NCI-H1105 (cell line): Measurements from ENCODE around the gene MALL.
"Not testable (repeated sequence)": the region's sequence is repeated elsewhere in the genome, so short reads cannot be mapped to it uniquely, and the experiment has no call there.

Experiments used
- DNase-seq: peaks from one replicate; lab custom pipeline; 2025; lab: John Stamatoyannopoulos, UW

The MALL gene

DNA sequence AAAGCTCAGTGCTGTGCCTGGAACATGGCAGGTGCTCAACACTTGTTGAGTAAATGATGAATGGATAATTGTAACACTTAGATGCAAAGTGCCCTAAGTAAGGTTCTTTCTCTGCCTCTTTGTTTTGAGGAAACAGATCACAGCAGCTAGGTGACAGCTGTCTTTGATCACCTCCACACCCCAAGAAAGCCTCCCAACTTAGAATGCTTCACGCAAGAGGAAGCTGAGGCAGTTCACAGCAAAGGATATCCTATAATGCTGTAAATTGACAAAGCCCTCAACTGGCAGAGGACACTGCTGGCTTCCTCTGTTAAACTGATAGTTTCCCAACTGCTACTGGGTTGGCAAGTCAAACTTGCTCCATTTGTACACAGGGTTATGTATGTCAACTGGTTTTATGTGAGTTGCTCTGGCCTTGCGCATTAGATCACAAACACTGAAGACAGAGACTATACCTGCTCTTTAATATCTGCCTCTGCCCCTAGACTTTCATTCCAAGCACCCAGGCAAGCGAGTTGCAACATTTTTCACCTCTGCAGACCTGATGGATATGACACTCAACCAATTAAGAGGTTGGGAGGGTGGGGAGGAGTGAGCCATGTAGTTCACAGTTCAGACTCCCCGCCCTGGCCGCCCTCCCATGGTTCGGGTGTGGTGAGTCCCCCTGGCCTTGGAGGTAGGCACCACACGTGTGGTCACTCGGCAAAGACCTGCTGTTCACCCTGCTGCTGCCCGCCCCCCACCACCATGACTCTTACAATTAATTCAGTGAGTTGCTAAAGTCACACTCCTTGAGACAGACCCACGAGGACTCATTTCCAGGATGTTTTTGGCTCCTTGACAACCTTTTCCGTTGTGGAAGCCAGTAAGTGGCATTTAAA, 4.8 kb upstream of the MALL start:
- no peak for DNase-seq

DNA sequence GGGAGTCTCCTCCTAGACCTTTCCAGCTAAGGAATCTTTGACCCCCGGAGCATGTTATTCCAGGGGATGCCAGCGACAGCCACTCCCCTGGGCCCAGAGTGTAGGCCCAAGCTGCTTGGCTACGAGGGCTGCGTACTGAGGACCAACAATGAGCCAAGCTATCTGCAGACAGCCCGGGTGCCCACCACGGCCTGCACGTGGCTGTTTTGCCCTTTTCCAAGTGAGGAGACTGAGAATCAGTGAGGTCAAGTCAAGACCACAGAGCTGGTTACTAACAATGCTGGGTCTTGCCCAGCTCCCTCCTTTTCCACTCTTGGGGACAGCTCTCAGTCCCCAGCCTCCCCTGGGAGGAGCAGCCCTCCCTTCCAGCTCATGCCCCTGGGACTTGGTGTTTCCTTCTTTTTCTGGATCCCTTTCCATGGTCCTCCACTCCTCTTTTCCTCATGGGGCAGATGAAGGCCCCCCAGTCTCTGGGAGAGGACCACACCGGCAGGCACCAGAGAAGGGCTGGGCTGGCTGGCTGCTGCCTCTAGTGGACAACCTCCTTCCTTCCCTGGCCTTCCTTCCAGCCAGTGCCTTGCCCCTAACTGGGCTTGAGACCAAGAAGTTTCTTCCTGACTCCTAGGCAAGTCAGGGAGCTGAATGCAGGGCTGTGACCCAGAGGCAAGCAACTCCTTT, 550 bp upstream of the MALL start:
- DNase-seq = no peak

DNA sequence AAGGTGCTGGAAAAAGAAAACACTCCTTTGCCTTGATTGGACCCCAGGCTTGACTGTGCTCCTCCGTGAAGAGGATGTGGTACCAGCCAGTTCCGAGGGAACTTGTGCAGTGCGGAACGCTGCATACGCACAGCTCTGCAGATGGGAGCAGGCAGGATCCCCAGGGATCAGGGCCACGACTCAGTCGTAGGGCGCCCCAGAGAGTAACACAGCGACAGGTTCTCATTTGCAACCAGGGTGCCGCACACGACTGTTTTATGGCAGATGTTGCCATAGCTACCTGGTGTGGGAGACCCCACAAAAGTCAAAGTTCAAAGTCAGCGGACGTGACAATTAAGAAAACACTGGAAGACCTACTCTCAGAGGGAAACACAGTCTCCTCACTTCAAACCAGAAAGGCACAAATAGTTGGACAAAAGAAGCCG, 779 bp downstream of the MALL start:
- DNase-seq = no peak

DNA sequence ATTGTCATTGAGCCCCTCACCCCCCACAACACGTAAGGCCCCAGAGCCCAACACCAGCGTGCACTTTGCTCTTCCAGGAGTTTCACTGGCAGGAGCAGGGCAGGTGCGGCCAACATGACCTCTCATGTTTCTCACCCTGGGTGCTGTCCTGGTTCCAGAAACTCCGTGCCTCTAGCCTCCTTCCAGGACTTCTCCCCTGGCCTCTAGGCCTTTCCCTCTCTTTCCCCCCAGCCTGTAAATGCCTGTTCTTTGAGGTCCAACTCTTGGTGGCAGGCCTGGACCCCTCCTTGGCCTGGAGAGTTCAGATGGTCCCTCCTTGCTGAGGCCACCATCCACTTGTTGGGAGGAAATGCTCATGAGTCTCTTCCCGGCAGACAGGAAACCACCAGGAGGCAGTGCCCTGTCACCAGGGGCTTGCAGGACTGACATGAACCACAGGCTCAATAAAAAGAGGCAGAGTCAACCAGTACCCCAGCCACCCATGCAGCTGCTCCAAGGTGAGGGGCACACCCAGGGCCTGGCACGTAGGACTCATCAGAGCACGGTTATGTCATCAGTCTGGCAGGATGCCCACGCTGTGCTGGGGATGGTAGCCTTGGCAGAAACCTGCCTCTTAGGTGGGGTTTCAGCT, 1.5 kb downstream of the MALL start:
- no peak for DNase-seq

DNA sequence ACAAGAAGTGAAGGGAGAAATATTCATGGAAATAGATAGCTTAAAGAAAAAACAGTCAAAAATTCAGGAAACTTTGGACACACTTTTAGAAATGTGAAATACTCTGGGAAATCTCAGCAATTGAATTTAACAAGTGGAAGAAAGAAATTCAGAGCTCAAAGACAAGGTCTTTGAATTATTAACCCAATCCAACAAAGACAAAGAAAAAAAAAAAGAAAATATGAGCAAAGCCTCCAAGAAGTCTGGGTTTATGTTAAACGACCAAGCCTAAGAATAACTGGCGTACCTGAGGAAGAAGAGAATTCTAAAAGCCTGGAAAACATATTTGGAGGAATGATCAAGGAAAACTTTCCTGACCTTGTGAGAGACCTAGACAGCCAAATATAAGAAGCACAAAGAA, 7.3 kb downstream of the MALL start:
- not testable (repeated sequence) for DNase-seq

DNA sequence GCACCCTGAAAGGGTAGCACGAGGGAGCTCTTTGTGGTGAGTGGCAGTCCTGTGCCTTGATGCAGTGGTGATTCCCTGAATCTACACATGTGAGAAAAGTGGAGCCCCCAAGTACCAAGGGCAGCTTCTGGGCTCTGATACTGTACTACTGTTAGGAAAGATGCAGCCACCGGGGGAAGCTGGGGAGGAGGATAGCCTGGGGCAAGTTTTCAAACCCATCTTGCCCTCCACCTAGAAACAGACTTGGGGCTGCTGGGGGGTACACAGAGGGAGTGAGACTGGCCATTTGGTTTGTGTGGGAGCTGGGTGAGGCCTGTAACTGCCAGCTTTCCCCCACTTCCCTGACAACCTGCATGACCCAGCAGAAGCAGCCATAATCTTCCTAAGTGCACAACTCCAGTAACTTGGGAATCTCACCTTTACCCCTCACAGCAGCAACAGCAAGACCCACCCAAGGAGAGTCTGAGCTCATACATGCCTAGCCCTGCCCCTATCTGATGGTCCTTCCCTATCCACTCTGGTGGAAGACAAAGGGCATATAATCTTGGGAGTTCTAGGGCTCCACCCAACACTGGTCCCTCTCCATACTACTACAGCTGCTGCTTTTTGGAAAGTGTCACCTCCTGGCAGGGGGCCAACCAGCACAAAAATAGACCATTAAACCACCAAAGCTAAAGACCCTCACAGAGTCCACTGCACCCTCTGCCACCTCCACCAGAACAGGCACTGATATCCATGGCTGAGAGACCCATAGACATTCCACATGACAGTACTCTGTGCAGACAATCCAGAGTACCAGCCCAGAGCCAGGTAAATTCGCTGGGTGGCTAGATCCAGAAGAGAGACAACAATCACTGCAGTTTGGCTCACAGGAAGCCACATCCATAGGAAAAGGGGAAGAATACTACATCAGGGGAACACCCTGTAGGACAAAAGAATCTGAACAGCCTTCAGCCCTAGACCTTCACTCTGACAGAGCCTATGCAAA, 8.2 kb downstream of the MALL start:
- DNase-seq = no peak

DNA sequence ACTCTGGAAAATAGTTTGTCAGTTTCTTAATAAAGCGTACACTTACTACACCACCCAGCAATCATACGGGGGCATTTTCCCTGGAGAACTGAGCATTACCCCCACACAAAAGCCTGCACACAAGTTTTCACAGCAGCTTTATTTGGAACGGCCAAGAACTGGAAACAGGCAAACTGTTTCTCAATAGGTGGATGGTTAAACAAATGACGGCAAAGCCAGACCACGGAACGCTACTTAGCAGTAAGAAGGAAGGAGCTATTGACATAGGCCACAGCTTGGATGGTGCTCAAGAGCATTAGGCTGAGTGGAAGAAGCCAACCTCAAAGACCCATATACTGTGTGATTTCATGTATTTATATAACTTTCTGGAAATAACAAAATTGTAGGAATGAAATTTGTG, 9.0 kb downstream of the MALL start:
- no peak for DNase-seq

DNA sequence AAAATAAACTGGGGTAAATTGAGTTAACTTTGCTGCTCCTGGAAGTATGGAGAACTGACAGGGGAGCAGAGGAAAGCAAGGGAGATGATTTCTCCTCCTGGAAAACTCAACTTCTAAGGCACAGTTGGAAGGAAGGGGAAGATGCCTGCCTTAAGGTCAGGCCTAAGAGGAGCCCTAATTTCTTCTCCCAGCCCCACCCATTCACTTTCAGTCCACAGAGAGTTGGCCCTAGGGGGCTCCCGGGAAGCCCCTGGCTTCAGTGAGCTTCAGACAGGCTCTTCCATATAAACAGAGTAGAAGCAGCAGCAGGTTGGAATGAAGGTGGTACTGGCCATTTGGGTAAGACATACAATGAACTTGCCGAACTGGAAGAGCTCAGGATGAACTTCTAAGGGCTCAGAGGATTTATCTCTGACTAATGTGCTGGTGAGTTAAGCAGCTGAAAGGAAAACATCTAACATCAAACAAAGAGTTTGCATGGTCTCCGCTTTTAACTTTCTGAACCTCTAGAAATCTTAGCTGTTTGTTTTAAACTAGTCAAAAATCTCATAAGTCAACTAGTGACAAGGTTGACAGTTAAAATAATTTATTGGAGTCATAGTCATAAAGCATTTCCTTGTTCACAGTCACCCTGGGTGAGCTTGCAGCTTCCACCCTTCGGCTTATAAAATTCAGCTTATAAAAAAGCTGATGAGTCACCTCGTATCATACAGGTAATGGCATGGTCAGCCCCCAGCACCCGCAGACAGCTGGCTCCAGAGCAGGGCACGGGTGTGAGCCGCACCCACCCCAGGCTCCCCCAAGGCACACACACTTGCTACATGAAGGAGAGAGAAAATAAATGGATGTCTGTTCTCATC, 9.8 kb downstream of the MALL start:
- no peak for DNase-seq

DNA sequence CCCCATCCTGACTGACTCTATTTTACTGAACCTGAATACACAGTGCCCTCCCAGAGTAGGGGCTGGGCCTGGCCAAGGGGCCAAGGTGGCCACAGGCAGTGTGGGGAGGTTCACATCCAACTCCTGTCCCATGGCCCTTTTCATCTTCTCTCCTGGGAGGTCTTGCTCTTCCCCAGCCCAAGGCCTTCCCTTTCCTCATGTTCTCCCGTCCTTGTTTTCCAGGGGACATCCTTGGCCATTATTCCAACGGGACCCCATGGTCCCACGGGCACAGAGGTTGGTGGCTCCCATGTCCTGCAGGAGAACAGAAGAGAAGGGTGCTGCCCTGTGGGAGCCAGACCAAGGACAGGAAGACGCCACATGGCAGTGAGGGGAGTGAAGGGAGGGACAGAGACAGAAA, 10.4 kb downstream of the MALL start:
- DNase-seq = no peak

DNA sequence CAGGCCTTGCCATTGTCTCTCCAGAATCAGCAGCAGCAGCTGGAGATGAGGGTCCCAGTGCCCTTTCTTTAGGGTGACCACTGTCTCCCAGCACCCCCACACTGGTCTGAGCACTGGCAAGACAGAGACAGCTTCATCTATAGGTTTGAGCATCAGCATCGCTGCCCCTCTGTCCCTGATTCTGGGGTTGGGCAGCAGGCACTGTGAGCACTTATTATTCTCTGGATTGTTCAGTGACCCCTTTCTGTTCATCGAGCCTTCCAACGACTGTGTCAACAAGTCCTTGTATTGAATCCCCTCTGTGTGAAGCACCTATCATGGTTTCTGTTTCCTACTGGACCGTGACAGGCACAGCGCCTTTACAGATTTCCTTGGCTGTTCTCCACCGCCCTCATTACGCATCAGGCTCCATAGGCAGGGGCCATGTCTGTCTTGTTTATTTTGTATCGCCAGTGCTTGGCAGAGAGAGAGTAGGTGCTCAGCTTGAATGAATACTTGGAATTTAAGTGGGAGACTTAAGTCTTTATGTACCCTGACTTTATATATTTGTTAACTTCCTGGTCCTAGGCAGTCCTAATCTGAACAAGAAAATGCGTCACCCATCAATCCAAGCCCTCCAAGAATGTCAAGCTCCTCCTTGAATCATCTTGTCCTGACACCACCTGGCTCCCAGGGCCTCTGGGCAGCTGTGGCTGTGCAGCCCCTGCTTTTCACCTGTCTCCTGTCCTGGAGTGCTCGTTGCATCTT, 11.4 kb downstream of the MALL start:
- DNase-seq = peak; percentile 35

DNA sequence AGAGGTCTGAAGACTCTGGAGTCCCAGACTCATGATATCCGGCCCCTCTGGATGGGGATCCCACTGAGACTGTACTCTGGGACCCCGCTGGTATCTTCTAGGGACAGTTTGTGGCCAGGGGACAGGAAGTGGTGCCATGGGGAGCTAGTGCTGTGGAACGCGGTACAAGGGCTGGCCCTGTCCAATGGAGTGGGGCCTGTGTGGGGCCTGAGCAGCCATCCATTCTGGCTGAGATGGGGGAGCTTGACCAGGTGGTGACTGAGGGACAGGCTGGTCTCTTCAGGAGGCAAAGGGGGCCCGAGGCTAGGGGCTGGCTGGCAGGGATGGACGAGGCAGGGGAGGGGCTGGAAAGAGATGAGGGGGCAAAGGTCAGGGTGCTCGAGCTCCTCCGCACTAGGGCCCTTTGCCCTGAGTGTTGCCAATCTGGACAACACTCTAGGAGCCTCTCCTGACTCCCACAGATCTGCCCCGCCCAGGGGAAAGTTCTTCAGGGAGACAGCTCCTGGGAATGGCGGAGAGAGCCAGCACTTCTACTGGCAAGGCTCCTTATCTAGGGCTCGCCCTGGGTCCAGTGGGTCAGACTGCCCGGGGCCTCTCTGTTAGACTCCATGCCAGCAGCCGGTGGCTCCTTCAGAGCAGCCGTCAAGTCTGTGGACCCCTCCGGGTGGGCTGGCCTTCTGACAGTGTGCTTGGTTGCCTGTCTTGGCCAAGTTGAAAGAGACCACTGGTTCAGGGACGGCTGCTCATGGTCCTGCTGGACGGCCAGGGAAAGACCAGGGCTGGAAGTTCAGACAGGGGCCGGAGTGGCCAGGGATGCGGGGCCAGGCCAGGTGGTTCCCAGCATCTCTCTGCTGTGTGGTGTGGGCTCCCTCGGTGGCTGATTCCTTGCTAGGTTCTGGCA, 12.3 kb downstream of the MALL start:
- no peak for DNase-seq

DNA sequence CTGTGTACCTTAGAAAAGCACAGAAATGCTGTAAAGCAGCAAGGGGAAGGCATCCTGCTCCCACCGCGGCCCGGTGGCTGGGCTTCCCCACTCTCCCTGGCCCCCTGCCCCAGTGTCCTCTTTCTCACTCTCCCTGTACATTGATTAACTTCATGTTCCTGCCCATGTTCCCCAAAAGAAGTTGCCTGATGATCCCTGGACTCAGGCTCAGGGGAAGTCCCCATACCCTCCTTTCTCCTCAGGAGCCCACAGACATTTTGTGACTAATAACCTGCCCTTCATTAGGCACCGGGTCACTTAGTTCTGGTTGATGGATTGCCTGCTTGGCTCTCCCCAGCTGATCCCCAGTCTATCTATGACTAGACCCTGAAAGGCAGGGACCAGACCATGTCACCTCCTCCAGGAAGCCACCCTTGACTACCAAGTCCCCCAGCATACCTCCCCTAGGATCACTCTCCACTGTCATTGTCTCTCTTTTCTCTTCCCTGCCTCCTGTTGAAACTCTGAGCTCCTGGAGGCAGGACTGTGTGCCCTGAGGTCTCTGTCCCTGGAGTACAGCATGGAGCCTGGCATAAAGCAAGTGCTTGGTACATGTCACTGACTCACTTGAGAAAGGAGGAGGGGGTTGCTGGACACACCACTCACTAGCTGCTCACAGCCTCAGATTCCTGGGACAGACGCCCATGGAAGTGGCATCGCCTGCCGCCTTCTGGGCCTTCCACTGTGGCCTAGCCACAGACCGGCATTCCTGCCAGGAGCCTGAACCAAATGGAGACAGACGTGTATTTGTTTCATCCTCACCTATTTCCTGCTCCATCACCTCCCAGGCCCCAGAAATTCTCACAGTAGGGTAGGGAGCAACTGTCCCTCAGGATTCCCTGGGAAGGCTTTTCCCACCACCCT, 13.5 kb downstream of the MALL start:
- no peak for DNase-seq

DNA sequence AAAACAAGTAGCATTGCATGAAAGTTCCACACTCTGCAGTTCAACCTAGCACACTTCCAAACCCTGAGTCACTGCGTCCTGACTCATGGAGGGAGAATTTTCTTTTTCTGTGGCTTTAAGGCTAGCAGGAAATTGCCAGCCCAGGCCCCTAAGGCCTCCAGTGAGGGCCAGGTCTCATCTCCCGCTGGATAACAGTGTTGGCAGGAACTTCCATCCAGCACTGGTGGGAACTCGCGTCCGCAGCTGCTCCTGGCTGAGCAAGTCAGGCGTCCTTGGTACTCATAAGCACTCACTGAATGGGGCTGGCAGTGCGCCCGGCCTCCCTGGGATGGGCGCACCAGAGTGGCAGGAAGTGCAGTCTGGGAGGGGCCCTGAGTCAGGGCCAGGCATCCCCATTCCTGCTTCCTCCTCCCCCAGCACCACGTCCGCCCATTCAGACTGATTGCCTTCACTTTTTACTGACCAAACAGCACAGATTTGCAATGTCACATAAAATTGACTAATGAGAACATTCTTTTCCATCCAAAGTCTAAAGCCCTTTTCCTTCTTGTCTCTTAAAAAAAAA, 14.3 kb downstream of the MALL start:
- peak; percentile 87 for DNase-seq

DNA sequence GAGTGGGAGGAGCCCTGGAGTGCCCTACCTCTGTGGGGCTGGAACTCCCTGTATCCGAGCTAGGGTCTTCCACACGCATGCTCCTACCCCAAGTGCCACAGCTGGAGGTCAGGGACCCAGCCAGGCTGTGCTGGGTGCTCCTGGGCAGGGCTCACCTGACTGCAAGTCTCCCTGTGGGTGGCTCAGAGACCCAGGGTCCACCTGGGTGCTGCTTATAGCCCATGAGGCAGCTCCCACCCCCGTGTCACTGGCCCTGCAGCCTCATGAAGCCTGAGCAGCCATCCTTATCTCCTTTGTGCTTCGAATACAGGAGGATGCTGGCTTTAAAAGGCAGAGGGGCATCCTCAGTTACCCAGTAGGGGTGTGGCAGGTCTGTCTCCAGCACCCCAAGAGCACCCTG, 14.7 kb downstream of the MALL start:
- not testable (repeated sequence) for DNase-seq

DNA sequence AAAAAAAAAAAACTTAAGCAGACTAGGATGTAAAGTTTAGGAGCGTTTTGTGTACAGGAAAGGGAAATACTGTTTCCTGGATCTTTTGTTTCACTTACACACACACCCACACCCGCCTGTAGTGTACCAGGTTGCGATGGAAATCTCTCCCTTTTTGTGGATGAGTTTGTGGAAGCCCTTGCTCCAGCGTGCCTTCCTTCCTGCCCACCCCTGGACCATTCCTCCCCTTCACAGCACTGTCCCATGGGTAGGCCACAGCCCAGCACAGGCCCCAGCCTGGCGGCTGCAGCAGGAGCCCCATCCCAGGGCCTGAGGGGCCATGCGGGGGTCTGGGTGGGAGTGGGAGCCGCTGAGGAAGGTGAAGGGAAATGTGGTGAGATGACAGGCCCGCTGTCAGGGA, 15.1 kb downstream of the MALL start:
- no peak for DNase-seq

DNA sequence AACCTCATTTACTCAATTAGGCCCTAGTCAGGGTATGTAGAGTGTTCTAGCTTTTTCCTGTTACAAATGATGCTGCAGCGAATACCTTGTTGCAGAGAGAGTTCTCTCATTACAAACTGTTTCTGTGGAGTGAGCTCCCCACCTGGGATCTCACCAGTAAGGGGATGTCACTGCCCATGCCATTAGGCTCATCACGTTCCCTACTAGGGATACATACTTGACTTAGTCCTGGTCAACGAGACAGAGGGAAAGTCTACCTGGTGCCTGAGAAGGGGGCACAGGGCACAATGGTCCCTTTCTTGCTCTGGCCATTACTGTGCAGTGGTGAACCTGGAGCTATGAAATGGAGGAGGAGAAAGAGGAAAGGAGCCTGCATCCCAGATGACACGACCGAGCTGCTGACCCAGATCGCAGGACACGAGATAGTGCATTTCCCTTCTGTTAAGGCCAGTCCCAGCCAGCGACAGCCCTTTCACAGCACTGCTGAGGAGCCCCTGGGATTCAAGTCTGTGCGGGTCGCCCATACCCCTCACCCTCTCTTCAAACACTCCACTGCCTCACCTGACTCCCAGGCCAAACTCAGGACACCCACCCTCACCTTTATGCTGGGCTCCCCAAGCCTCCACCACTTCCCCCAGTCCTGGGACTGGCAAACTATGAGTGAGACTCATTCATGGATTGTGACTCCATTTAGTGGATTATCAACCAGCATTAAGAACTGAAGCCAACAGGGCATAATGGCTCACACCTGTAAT, 16.0 kb downstream of the MALL start:
- no peak for DNase-seq

DNA sequence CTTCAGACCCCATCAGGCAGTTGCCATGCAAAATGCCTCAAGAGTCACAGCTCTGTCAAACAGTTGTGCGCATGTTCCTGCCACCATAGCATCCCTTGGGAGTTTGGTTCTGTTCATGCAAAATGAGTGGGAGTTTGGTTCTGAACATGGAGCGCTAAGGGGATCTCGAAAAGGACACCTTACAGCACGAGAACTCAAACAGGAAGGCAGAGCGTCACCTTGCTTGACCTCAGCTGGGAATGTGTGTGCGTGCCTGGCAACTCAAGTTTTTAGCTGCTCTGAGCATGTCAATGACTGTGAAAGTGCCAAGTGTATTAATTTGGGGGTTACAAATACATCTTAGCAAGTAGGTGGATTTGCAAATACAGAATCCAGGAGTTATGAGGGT, 16.6 kb downstream of the MALL start:
- DNase-seq = no peak
